GM19324 (cell line): ENCODE measurements around the gene SLC6A20.
"Not testable (repeated sequence)": the region's sequence is repeated elsewhere in the genome, so short reads cannot be mapped to it uniquely, and the experiment has no call there.

Source experiments
- ATAC-seq: cut with Tn5 transposase; IDR thresholded peaks from one replicate; pipeline ENCODE4 v1.9.1; 2021; ENCODE audit warnings: mild to moderate bottlenecking, moderate library complexity; ENCODE audit not compliant: unreplicated experiment, low FRiP score

The SLC6A20 gene

GRCh38 chr3:45762647-45763302 is 33.6 kb downstream of the SLC6A20 start:
- no peak for ATAC-seq

DNA sequence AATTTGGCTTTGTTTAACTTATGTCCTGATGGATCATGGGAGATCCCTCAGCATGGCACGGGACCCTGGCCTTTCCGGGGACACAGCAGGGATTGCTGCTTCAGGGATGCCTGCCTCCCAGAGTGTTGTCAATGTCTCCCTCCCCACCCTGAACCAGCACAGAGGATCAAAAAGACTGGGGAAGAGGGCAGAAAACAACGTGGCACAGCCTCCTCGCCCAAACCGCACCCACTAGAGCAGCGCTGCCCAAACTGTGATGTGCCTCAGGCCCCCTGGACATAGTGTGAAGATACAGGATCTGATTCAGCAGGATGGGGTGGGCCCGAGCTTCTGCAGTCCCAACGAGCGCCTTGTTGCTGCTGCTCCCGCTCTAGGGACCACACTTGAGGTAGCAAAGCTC is 34.5 kb downstream of the SLC6A20 start:
- no peak for ATAC-seq

GRCh38 chr3:45760878-45761711 is 35.2 kb downstream of the SLC6A20 start:
- no peak for ATAC-seq

GRCh38 chr3:45759851-45760250 is 36.5 kb downstream of the SLC6A20 start:
- no peak for ATAC-seq

GRCh38 chr3:45758871-45759270 is 37.5 kb downstream of the SLC6A20 start:
- no peak for ATAC-seq

GRCh38 chr3:45757141-45757540 is 39.2 kb downstream of the SLC6A20 start:
- ATAC-seq, result not testable (repeated sequence)

DNA sequence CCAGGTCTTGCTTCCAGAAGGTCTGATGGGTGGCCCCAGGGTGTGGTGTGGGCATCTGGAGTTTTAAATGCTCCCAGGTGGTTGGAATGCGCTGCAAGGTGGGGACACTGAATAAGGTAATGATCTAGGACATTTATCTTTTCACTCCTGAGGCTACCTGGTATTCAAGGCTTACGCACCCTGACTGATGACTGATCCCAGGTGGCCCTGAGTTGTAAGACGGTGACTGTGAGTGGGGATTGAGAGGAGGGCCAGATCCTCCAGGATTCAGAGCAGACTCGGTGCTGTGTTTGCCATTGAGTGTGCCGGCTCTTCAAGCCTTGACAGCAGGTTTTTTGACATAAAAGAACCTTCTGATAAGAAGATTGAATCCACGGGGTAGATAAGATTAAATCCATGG is 40.3 kb downstream of the SLC6A20 start:
- no peak for ATAC-seq

GRCh38 chr3:45754461-45754860 is 41.9 kb downstream of the SLC6A20 start:
- ATAC-seq, result no peak

GRCh38 chr3:45753095-45753494 is 43.2 kb downstream of the SLC6A20 start:
- ATAC-seq, result no peak

DNA sequence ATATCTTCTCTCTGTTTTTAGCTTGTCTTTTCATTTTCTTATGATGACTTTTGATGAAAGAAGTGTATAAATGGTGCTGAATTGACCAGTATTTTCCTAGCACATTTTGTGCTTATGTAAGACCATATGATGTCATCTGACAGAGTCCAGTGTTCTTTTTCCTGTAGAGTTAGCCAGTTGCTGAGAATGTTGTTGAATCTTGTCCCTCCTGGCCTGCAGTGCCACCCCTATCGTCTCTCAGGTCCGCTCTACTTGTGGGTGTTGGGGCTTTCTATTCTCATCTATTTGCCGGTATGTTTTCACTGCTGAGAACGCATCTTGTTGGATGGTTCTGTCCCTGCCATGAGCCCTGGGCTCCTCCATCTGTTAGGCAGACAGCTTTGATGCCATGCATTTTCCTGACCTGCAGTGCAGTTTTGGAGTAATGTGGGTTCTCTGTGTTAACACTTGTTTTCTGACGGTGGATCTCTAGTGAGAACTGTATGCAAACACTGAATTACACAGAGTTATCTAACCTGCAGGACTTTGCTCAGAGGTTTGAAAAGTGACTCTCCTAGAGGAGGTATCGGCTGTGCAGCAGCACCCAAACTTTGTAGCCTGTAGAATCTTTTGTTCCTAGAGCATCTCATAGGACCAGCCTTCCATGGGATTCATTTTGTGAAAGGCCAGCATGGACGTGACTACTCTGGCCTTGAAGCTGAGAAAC is 44.6 kb downstream of the SLC6A20 start:
- no peak for ATAC-seq

- no peak for ATAC-seq
These were observed 46.5 kb downstream of the SLC6A20 start for GRCh38 chr3:45749880-45750279.

DNA sequence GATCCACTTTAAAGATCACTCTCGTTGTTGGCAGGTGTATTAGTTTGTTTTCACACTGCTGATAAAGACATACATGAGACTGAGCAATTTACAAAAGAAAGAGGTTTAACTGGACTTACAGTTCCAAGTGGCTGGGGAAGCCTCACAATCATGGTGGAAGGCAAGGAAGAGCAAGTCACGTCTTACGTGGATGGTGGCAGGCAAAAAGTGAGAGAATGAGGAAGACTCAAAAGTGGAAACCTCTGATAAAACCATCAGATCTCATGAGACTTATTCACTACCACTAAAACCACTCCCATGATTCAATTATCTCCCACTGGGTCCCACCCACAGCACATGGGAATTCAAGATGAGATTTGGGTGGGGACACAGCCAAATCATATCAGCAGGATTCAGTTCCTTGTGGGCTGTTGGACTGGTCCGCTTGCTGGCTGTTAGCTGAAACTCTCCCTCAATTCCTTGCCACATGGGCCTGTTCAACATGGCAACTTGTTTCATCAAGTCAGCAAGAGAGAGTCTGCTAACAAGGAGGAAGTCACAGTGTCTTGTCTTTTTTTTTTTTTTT is 47.2 kb downstream of the SLC6A20 start:
- not testable (repeated sequence) for ATAC-seq

DNA sequence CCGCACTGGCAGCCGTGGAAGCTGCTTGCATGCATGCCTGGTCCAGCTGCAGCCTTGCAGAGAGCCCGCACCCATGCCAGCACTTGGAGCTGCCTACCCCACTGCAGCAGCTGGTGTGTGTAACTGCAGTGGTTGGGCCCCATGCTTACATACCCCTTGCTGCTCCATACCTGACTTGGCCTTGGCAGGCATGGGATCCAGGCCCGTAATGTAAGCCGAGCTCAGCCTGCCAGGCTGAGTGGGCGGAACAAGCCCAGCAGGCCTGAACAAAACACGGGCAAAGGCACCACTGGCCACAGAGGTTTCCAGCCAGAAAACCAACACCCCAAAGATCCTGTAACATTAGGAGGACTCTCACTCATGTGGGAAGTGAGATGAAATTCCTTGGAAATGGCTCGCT is 48.3 kb downstream of the SLC6A20 start:
- no peak for ATAC-seq

DNA sequence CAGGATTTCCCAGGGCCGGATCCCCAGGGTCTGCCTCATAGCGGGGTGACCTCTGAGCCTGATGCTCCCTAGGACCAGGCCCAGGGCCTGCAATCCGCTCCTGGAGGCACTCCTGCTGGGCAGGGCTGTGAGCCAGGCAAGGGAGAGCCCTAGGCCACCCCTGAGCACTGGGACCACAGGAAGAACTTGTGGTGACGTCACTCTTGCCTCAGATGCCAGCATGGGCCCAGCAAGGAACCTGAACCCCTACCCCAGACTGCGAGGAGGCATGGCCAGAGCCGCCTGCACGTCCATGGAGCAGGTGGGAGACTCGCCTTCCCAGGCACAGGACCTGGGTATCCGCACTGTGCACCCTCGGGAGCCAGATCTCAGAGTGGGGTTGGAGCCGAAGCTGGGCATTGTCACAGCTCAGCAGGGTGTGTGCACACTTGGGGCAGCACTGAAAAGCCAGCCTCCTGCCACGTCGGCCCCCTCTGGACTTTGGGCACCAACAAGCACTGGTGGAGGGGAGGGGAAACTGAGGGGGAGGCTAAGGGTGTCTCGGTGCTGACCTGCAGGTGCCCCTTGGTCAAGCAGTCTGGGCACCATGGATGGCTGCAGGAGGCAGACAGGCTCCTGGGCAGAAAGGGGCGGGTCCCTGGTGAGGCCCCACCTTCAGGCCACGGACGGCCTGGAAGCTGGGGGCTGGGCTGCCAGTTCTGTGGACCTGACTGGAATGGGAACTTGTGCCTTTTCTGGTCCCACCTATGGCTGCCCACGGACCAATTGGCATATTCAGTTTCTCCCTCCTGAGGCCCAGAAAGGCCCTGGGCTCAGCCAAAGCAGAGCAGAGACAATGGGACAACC is 49.3 kb downstream of the SLC6A20 start:
- no peak for ATAC-seq

DNA sequence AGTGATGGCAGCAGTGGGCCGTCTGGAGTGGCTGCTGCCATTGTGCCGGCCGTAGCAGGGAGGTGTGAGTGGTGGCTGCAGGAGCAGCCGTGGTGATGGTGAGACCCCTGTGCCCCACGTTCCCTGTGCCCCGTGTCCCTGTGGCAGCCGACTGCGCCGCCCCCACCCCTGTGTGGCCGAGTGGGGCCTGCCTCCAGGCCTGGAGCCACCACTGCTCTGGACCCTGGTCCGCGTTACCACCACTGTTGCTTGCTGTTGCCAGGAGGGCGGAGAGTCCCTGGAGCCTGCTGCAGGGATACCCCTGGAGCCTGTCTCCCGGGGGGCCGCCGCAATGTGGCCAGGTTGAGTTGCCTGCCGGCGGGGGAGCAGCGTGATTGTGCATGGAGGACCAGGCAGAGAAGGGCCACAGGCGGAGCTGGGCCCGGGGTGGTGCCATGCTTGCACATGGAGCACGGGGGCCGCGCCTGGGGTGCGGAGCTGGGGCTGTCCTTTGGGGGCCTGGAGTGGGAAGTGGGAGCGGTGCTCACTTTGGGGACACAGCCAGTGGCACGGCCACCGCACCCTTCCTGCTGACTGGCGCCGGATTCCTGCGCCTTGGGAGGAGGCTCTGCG is 50.1 kb downstream of the SLC6A20 start:
- ATAC-seq, result no peak

DNA sequence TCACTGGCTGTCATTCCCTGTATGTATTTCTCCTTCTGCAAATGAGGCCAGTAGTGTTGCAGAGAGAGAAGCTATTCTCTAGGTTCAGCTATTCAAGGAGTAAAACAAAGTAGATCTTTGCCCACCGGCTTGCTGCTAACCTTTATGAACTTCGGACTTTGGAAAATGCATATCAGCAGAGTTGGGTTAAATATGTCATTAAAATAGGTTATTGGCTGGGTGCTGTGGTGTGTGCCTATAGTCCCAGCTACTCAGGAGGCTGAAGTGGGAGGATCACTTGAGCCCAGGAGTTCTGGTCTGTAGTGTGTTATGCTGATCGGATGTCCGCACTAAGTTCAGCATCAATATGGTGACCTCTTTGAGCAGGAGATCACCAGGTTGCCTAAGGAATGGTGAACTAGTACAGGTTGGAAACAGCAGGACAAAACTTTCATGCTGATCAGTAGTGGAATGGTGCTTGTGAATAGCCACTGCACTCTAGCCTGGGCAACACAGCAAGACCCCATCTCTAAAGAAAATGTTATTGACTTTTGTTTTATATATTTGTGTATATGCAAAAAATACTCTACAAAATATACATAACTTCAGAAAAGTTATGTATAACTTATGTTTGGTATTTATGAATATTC is 53.8 kb downstream of the SLC6A20 start:
- ATAC-seq, result no peak

DNA sequence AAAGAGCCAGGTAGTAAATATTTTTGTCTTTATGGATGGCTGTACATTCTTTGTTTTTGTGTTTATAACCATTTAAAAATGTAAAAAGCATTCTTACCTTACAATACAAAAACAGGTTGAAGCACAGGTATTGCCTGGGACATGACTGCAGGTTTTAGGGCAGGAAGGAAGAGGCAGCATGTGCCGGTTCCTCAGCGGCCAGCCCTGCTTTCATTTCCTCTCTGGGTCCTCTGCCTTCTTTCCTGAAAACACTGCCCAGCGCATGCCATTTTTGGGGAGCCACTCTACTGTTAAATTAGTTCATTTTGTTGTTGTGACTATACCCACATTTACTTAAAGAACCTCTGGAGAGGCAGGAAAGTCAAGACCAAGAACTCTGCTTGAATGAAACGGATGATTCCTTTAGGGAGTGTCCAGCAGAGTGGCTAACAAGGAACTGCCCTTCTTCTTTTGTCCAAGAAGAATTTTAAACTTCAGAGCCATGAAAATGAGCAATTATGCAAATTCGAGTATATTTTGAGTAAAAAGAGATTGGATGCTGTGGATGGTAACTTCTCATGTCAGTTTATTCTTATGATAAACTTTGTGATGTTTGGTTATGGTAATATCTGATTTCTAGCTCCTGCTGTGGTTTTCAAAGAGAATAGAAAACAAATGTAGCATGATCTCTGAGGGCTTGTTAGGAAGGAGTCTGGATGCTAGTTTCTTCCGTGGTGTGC is 54.4 kb downstream of the SLC6A20 start:
- ATAC-seq, result no peak

DNA sequence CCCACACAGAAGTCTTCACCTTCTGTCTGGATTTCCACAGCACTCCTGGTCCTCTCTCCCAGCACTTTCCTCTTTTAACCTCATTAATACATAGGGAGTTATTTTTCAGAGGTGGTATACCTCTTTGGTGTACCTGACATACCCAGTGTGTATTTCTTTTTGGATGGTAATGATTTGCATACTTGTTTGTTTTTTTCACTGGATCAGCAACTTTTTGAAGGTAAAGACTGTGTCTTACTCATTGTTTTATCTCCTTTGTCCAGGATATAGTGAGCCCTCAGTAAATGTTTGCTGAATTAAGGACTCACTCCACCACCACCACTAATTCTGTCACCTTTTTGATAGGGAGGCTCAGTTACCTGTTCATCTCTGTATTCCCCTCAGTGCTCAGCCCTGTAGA is 55.1 kb downstream of the SLC6A20 start:
- no peak for ATAC-seq

DNA sequence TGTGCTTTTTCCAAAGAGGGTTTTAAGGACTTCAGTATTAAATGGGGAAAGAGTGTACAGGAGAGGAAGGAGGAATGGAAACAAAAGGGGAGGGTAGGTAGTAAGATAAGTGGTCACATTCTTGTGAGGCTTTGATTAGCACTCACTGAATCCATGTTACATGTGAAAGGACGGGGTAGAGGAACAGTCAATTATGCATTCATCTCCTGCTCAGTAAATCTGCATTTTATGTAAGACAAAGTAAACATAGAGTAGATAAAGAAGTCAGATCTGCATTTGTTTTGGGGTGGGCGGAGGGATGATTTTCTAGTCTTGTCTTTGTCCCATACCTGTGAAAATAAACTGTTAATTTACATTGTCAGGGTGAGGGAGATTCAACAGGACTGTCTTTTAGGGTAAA is 56.3 kb downstream of the SLC6A20 start:
- ATAC-seq, result no peak
